NCI-H2081 treated with DMSO at 0.1 percent for 48 hours (cell line): ENCODE measurements around the gene SSU72.

Experiments
- DNase-seq: peaks from one replicate; lab custom pipeline; 2025; lab: John Stamatoyannopoulos, UW

The SSU72 gene

DNA sequence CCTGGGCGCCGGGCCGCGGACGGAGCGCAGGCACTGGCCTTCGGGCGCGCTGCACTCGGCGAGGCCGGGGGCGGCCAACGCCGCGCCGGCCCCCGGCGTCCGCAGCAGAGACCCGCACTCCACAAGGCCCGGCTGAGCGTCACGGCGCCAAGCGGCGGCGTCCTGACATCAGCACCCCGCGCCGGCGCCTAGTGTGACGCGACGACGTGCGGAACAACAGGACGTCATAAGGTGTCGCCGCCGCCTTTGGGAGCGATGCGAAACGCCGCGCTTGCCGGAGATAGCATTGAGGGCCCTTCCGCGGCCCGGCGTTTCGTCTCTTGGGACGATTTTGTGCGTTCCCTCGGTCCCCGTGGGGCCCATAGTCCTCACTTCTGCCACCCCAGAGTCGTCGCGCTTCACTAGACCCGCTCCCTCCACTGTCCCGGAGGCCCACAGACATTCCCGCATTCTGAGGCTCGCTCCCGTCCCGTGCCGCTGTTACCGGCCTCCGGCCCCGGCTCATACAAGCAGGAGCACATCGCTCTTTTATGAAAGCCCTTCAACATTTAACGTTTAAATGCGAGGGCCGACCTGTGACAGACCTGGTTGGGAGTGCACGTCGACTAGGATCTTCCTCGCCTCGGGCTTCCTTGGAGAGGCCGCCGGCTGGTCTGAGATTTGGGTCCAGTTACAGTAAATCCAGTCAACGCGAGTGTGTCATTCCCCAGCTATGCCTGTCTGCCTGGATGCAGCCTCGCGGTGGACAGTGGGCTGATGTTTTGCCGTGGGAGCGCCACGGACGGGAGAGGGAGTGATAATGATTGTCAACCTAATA, at the start of gene SSU72:
Gene SSU72 (minus strand): TSS at position 143 of the 817 bp plus-strand sequence. CDS start 306 bp downstream, outside the sequence.
- peak; percentile 75 for DNase-seq

DNA sequence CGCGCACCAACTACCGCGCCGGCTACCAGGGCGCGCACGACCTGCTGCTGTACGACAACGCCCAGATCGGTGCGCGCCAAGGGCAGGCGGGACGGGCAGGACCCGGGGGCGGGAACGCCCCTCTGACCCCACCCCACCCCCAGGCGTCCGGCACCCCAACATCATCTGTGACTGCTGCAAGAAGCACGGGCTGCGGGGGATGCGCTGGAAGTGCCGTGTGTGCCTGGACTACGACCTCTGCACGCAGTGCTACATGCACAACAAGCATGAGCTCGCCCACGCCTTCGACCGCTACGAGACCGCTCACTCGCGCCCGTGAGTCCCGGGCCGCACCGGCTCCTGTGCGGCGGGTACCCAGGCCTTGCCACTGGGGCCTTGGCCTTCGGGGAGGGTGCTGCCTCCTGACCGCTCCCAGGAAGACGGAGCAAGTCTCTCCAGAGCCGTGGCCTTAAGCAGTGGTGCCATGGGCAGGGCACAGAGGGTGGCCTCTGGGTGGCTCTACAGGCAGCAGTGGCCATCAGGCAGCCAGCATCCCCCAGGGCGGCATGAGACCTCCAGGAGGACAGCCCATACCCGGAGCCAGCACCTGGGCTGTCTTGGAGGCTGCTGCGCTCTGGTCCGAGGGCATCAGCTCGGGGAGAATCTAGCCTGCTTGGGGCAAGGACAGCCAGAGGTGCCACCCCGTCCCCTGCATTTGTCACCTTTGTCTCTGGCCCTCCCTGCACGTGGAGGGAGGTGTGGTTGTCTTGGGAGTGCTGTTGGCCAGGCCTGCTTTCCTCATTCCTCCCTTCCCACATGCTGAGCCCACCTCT, 49.2 kb upstream of the SSU72 start:
- no peak for DNase-seq

DNA sequence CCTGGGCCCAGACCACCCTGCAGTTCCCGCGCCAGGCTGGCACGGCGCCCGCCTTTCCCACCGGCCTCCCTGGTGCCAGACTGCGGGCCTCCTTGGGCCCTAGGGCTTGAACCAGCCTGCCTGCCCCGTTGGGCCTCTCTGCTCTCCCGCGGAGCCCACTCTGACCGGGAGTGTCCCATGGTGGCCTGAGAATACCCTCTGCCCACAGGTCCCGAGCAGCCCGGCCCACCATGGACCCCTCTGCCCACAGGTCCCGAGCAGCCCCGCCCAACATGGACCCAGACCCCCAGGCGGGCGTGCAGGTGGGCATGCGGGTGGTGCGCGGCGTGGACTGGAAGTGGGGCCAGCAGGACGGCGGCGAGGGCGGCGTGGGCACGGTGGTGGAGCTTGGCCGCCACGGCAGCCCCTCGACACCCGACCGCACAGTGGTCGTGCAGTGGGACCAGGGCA, 48.5 kb upstream of the SSU72 start:
- no peak for DNase-seq

DNA sequence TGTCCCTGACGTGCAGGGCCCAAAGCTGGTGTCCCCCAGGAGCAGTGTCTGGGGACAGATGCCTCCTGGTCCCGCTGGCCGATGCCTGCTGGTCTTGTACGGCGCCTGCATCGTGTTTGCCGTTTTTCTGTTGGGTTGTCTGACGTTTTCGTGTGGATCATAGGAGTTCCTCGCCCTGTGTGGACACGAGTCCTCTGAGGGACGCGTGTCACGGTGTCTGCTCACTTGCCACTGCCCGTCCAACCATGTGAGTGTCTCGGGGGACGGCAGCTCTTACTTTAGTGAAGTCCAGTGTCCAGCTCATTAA, 48.1 kb upstream of the SSU72 start:
- no peak for DNase-seq

DNA sequence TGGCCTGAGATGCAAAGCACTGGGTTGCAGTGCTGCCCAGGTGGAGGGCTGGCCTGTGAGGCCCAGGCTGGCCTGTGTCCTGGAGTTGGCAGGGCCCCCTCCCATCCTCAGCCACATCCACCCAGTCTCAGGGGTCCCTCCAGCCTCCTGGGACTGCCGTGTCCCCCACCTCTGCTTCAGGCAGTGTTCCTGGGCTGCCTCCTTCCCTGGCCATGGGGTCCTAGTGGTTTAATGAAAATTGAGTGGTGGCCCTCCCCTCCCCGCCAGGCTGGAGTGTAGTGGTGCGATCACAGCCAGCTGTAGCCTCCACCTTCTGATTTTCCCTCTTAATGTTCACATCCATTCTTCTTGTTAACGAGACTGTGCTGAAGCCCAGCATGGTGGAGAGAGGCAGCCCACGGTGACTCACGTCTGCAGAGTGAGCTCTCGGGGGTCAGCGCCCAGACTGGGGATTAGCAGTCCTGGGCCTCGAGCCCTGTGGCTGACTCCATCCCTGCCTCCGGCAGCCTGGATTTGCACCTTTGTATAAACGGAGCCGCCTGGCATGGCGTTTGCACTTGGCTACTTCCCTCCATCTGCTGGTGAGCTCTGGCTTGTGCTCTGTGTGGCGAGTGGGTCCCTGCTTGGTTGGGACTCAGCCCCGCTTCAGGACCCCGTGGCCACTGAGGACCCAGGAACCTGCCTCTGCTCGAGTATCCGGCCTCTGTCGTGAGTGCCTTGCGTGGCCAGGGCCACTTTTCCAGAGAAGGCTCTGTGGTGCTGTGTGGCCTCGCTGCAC, 47.5 kb upstream of the SSU72 start:
- no peak for DNase-seq

DNA sequence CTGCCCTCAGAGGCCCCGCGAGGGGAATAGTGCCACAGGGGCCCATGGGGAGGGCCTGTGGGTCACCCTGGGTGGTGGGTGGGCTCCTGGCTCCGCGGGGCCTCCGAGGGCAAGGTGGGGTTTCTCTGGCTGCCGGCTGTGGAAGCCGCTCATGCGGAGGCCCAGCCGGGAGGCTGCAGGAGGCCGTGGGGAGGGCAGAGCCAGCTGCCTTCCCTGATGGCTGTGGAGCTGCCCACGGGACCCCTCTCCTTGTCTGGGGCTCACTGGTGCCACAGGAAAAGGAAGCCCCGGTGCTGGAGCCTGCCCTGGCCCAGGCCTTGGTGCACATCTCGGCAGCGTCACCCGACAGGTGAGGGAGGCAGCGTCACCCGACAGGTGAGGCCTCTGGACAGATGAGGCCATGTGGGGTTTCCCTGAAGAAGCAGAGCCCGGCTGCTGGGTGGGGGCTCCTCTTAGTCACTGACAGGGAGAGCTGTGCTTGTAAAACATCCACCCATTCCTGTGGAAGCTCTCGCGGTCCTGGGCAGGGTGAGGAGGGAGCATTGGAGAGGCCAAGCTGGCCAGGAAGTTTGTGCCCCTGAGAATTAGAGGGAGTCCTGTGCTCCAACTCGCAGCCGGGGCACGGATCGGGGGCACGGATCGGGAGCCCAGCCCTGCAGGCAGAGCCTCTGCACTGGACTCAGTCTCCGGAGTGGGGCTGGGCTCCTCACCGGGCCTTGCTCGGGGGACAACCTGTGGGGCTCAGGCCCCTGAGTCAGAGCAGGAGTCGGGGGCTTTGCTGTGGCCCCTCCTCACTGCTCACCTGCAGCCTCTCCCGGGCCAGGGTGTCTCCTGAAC, 46.7 kb upstream of the SSU72 start:
- no peak for DNase-seq

DNA sequence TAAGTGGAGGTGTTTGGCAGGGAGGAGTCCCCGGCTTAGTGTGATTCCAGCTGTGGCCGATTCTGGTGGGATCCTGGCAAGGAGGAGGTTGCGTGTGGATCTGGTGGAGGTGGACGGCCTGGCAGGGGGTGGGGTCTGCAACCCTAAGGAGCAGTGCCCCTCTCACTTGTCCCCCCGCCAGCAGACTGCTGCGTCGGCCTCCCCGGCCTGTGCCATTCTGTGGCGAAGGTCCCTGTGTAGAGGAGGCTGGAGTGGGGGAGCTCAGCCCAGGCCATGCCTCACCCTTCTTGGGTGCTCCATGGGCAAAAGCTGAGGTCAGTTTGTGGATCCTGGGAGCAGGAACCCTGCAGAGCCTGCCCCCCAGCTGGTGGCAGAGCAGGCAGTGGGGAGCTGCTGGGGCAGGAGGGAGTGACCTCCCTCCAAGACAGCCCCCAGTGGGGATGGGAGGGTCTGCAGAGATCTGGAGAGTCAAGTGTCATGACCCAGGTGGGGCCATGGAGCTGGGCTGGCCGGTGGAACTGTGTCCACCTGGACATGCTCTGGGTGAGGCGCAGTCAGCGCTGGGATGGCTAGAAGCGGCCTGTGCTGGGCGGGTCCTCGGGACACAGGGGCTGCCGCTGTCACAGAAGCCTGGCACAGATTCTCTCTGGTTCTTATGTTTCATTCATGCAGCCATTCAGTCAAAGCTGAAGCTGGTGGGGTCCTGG, 45.9 kb upstream of the SSU72 start:
- DNase-seq = no peak

DNA sequence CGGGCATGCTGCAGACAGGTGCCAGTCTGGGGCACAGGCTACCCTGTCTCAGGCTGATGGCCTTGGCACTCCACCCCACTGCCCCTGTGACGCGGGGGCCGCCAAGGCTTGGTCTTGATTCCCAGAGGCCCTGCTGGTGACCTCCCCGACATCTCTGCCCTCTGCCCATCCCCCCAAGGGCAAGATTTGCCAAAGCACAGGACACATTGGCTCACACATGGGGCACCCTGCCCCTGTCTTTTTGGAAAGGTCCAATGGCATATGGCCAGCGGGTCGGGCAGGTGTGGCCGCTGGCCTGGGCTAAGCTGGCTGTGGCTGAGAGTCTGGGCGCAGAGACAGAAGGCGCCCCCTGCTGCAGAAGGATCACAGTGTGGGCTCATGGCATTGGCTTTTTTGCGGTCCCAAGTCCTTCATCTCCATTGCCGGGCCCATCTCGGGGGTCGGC, 45.3 kb upstream of the SSU72 start:
- no peak for DNase-seq

DNA sequence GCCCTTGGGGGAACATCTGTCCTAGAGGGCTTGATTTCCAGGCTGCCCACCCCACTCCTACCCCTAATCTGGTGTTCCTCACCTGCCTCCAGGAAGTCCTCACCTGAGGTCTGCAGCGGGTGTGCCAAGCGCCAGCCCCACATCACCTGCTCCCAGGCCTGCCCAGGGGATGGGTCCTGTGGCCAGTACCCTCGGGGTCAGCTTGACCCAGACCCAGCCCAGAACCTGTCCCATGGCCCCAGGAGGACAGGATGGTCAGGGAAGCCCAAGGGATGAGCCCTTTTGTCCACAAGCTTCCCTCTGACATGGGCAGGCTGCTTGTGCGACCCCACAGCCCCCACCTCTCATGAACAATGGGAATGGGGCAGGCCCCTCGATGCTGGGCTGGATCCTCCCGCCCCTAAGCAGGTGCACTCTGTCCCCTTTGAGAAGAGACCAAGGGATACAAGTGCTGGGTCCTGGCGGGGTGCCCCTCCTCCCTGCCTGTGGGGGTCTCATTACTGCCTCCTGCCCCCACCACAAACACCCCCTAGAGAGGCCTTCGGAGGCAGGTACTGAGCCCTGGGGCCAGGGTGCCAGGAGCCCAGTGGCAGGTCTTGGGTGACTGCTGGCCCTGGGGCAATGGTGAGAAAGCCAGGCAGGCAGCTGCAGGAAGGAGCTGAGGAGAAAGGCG, 43.9 kb upstream of the SSU72 start:
- no peak for DNase-seq

DNA sequence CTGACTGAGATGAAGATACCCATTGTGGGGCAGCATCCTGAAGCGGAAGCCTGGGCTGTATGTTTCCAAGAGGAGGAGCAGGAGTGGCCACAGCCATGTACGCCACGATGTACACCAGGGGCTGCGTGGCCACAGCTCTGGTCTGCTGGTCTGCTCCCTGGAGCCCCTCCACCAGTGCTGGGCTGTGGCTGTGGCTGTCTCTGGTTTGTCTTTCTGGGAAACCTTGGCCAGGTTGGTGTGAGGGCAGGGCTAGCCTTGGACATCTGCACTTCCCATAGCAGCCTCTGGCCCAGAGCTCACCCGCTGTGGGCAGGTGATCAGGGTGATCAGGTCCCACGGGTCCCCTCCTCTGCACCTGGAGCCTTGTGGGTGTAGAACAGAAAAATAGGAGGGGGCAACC, 43.3 kb upstream of the SSU72 start:
- no peak for DNase-seq

DNA sequence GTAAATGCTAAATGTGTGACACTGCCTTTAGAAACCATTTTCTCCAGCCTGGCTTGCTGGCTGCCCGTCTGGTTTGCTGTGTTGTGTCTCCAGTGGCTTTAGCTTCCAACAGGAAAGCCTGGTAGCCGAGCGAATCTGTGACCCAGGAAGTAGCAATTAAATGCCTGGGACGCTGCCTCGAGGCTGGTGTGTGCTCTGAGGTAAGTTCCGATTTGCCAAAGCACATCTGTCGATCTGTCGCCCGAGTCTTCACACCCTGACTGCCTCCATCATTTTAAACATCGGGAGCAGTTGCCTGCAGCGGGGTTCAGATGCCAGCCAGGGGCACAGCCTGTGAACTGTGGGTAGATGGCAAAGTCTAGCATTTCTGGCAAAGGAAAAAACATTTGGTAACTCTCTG, 42.9 kb upstream of the SSU72 start:
- no peak for DNase-seq

DNA sequence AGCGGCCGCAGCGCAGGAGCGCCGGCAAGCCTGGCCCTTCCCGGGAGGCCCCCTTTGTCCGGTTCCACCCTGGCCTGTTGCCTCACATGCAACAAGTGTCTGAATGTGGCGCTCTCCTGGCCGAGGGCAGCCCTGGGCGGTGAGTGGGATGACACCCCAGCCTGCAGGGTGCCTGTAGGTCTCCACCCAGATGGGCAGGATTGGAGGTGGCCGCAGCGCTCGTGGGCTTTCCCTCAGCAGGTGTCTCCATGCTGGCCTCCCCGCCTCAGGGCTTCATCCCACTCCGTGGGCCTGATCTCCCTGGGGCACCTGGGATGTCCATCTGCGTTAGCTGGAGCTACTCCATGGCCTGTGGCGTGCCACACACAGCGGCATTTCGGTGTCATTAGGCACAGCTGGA, 42.2 kb upstream of the SSU72 start:
- no peak for DNase-seq

DNA sequence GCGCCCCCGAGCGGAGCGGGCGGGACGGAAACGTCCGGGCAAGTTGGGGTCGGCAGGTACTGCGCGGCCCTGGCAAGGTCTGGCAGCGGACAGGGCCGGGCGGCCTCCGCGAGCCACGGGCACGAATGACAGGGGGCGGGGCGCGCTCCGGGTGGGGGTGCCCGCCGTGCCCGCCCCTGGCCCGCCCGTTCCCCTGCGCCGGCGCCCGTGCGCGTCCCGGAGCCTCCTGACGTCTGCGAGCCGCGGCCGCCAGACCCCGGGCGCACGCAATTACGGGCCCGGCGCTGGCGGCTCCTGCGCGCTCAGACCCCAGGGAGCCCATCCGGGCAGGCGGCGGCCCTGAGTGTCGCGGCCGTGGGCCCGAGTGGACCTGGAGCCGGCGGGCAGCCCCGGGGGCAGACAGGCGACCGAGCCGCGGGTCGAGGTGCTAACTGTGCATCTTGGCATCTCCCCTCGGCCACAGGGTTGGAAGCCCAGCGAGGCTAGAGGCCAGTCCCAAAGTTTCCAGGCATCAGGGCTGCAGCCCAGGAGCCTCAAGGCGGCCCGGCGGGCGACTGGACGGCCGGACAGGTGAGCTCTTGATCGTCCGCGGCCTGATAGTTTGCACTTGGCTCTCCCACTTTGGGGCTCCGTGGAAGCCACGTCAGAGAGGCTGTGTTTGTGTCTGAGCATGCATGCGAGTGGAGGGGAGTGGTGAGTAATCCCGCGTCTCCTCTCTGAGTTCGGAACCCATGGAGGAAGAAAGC, 41.6 kb upstream of the SSU72 start:
- DNase-seq = no peak

DNA sequence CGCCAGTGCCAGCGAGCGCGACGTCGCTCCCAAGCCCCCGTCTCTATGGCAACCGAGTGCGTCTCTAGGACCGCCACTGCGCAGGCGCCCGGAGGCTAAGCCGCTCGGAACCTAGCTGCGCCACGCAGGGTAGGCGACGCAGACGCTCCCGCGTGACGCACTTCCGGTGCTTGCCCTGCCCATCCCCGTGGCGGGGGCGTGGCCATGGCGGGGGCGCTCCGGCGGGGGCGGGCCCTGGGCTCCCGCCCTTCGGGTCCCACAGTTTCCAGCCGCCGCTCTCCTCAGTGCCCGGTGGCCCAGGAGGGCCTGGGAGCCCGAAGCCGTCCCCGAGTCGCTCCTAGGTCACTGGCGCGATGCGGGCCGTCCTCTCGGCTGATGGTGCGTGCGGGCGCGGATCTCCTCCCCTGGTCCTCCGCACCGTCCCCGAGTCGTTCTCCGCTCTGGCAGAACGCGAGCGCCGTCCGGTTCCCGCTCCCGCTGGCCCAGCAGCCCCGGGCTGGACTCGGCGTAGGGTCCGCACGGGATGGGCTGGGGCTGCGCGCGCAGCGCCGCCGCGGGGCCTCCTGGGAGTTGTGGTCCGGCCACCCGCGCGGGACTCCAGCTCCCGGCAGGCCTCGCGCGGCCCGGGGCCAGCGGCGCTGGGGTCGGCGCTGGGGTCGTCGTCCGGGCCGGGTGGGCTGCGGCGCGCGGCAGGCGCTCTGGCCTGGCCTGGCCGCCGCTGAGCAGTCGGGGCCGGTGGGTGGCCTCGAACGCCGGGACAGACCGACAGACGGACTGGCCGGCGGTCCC, 40.8 kb upstream of the SSU72 start, which contains the start of gene MIB2:
Gene MIB2 (plus strand): TSS at position 245 of the 789 bp plus-strand sequence. CDS start 7,953 bp downstream, outside the sequence.
- peak; percentile 92 for DNase-seq

DNA sequence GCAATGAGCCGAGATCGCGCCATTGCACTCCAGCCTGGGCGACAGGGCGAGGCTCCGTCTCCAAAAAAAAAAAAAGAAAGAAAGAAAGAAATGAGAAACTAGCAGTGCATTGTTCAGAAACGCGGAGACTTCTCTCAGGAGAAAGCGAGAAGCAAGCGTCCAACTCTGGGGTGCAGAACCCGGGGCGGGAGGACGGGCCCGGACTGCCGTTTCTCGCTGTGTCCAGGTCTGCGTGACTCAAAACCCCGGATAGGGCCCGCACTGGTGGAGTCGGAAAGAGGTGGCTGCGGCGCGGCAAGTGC, 40.2 kb upstream of the SSU72 start:
- DNase-seq = no peak

DNA sequence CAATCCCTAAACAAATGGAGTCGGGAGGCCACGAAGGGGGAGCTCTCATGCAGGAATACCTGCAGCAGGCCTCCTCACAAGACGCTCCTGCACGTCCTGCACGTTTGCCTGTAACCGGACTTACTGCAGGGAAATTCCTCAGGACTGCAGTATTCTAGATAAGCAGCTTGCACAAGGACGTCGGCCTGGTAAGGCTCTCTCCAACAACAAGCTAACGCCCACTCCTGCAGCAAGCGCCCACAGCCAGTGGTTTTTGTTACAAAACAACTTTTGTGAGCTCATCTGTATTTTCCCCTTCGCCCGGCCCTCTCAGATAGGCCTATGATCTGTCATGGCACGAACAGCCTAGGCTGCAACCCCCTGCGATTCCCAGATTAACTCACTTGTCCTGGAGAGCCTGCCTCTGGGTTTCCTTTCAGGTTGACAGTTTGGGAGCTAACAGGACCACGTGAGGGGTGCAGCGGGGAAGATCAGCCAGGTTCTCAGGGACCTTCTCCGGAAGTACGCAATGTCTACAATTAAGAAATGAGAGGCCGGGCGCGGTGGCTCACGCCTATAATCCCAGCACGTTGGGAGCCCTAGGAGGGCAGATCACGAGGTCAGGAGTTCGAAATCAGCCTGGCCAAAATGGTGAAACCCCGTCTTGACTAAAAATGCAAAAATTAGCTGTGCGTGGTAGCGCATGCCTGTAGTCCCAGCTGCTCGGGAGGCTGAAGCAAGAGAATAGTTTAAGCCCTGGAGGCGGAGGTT, 39.7 kb upstream of the SSU72 start:
- no peak for DNase-seq

DNA sequence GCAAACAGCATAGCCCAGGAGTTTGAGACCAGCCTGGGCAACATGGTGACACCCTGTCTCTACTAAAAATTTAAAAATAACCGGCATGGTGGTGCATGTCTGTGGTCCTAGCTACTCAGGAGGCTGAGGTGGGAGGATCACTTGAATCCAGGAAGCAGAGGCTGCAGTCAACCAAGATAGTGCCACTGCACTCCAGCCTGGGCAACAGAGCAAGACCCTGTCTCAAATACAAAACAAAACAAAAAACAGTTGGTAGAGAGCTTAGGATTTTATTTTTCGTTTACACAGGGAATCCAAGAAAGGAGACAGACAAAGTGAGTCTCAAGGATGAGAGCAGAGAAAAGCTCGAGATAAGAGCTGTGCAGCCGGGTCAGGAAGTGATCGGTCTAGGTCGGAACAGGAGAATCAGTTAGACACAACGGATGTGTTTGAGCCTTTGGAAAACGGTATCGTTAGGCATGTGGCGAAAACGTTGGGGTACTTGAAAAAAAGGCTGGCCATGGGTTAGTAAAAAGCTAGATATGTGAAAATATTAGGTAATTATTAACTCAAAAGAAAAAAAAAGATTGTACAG, 38.9 kb upstream of the SSU72 start:
- DNase-seq = no peak

DNA sequence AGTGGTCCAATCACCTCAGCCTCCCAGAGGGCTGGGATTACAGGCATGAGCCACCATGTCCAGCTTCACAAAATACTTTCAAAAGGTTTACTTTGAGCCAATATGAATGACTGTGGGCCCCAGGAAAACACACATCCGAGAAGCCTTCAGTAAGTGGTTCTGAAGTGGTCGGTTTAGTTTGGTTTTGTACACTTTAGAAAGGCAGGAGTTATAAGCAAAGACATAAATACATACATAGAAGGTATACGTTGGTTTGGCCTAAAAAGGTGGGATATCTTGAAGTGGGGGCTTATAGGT, 37.4 kb upstream of the SSU72 start:
- DNase-seq = no peak
